Progenitor cell of endocrine pancreas (in vitro differentiated cells): ENCODE results near the gene KCTD19. TPM values are rescaled to one million over a fixed set of nuclear protein-coding genes. Genes with fewer than 3 reads are reported as not detected.
A peak's percentile ranks its signal among the peaks of the same experiment; 100 is the strongest.

Experiments
- DNase-seq: peaks from one replicate; pipeline ENCODE4 v3.0.0; 2021; ENCODE audit warnings: low spot score; ENCODE audit not compliant: unreplicated experiment
- H3K27ac Mint-ChIP-seq: 2 replicates; pipeline ENCODE4 v1.8.0; 2021; ENCODE audit warnings: mild to moderate bottlenecking, moderate library complexity, mixed read lengths
- H3K27me3 Mint-ChIP-seq: 2 replicates; pipeline ENCODE4 v1.8.0; 2021; ENCODE audit warnings: mixed read lengths
- H3K36me3 Mint-ChIP-seq: 2 replicates; pipeline ENCODE4 v1.8.0; 2022; ENCODE audit warnings: mixed read lengths; ENCODE audit not compliant: insufficient read depth
- H3K4me1 Mint-ChIP-seq: 2 replicates; pipeline ENCODE4 v1.8.0; 2021; ENCODE audit warnings: low read depth, mixed read lengths
- H3K4me3 Mint-ChIP-seq: 2 replicates; pipeline ENCODE4 v1.8.0; 2021; ENCODE audit warnings: low read depth, mild to moderate bottlenecking, moderate library complexity, mixed read lengths
- H3K9me3 Mint-ChIP-seq: 2 replicates; pipeline ENCODE4 v1.8.0; 2021; ENCODE audit warnings: low read depth, mixed read lengths
- total RNA-seq: library from RNA; stranded (reverse); gene quantifications from 2 replicates; pipeline ENCODE4 v1.2.1, GENCODE V29; 2021
- TF ChIP-seq, protein P1 (sequence below): fragments of 200-600 bp; sonication (generic); IDR thresholded peaks from one replicate; pipeline ENCODE4 v1.5.0; 2021; ENCODE audit warnings: antibody characterized with exemption, mild to moderate bottlenecking; ENCODE audit not compliant: unreplicated experiment

KCTD19 gene
- total RNA-seq, 1 donor from 2014 or later: 0.14 TPM

DNA sequence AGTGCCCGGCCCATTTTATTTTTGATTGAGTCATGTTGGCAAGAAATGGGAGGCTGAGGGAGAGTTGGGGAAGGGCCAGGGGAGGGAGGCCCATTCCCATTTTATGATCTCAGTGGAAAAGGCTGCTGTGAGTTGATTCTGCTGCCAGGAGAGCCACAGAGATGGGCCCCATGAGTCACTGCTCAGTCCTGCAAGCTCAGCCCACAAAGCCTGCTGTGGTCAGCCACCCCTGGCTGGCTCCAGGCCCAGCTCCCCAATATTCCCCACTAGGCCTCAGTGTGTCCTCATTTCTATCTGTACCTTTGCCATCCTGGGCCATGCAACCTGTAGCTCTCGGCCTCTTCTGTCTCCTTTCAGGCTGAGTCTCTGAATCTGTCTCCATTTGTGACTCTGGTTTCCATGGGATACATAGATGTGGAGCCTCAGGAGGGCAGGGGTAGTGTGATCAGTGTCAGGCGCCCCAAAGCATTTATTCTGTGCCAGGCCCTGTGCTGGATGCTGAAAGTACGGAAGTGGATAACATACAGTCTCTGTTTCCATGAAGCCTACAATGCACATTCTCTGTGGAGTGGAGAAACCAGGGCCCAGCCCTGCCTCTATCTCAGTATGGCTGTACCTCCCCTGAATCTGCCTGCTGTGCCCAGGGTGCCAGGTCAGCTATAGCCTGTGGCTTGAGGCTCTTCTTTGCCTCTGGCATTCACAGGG lies 49.1 kb downstream of the KCTD19 start:
- Mint-ChIP-seq H3K27ac (no peak overlapping the region), H3K4me1 (no peaks in the 10 kb centered on the region), H3K9me3 (no peaks in the 10 kb centered on the region), H3K4me3 (peak overlapping the region; percentile 23), H3K27me3 (peaks cover 6% of the 10 kb centered on the region), H3K36me3 (no peaks in the 10 kb centered on the region)
- TF ChIP-seq, protein P1, sequence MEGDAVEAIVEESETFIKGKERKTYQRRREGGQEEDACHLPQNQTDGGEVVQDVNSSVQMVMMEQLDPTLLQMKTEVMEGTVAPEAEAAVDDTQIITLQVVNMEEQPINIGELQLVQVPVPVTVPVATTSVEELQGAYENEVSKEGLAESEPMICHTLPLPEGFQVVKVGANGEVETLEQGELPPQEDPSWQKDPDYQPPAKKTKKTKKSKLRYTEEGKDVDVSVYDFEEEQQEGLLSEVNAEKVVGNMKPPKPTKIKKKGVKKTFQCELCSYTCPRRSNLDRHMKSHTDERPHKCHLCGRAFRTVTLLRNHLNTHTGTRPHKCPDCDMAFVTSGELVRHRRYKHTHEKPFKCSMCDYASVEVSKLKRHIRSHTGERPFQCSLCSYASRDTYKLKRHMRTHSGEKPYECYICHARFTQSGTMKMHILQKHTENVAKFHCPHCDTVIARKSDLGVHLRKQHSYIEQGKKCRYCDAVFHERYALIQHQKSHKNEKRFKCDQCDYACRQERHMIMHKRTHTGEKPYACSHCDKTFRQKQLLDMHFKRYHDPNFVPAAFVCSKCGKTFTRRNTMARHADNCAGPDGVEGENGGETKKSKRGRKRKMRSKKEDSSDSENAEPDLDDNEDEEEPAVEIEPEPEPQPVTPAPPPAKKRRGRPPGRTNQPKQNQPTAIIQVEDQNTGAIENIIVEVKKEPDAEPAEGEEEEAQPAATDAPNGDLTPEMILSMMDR: no peak
- no peak for DNase-seq

DNA sequence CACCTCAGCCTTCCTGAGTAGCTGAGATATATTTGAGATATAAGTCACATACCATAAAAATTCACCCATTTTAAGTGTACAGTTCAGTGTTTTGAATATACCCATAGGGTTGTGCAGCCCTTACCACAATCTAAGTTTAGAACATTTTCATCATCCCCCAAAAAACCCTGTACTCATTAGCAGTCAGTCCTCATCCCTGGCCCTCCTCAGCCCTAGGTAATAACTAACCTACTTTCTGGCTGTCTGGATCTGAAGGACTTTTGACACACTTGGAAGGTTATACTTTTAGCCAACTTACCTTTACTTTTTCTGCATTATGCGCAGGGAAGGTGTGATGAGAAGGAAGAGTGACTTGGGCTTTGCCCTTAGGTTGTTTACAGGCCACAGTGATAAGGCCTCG lies 51.2 kb downstream of the KCTD19 start:
- H3K27me3 Mint-ChIP-seq: peaks cover 6% of the 10 kb centered on the region
- DNase-seq: no peak
- no peaks in the 10 kb centered on the region for H3K4me1 Mint-ChIP-seq
- H3K4me3 Mint-ChIP-seq: no peak overlapping the region
- no peaks in the 10 kb centered on the region for H3K36me3 Mint-ChIP-seq
- TF ChIP-seq, protein P1: no peak
- no peak overlapping the region for H3K27ac Mint-ChIP-seq
- no peaks in the 10 kb centered on the region for H3K9me3 Mint-ChIP-seq

DNA sequence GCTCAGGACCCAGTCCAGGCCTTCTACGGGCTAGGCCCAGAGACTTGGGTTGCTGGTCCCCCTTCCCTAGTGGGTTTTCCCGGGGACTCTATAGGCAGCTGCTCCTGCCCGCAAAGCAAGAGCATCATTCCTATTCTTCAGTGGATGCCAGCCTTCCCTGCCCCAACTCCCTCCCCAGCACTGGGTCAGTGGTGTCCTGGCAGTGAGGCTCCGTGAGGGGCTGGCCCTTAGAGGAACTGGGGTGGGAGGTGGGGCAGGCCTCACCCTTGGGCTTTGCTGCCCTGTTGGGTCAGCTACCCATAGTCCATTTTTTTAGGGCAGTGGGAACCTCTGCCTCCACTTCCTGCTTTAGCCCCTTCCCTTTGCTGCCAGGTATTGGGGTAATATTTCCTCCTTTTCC lies 55.1 kb downstream of the KCTD19 start:
- Mint-ChIP-seq H3K36me3 (no peaks in the 10 kb centered on the region), H3K27ac (no peak overlapping the region), H3K4me1 (no peaks in the 10 kb centered on the region), H3K27me3 (no peaks in the 10 kb centered on the region), H3K4me3 (no peak overlapping the region), H3K9me3 (no peaks in the 10 kb centered on the region)
- TF ChIP-seq, protein P1: no peak
- DNase-seq: no peak

DNA sequence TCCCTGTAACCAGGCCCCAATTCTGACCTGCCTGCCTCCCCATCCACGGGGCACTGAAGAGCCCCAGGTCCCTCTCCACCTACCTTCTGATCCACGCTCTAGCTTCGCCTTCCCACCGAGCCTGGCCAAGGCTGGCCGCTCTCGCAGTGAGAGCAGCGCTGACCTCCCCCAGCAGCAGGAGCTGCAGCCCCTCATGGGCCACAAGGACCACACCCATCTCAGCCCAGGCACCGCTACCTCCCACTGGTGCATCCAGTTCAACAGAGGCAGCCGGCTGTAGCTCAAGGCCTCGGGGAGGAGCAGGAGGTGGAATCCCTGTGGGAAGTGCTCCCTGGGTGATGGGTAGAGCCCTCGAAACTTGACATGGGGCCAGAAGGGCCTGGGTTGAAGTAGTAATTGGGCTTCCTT lies 55.6 kb downstream of the KCTD19 start:
- H3K4me3 Mint-ChIP-seq: no peak overlapping the region
- H3K4me1 Mint-ChIP-seq: no peaks in the 10 kb centered on the region
- TF ChIP-seq, protein P1: no peak
- H3K27me3 Mint-ChIP-seq: peaks cover 4% of the 10 kb centered on the region
- no peaks in the 10 kb centered on the region for H3K9me3 Mint-ChIP-seq
- no peak for DNase-seq
- no peak overlapping the region for H3K27ac Mint-ChIP-seq
- no peaks in the 10 kb centered on the region for H3K36me3 Mint-ChIP-seq

DNA sequence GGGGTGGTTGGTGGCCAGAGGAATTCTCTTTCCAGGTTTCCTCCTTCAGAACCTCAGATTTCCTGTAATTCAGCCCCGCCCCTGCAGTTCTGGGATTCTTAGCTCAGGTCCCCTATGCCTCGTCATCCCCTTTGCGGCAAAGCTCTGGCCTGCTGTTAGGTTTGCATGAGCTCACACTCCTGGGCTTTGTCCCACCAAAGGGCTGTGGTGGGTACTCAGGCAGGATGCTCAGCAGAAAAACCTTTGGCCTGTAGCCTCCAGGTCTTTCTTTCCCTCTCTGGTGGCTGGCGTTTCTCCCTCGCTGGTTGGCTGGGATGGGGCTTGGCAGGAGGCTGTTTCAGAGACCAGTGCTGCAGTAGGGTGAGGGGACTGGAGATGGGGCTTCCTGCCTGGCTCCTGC lies 56.8 kb downstream of the KCTD19 start:
- no peak overlapping the region for H3K27ac Mint-ChIP-seq
- no peaks in the 10 kb centered on the region for H3K4me1 Mint-ChIP-seq
- no peaks in the 10 kb centered on the region for H3K9me3 Mint-ChIP-seq
- DNase-seq: no peak
- TF ChIP-seq, protein P1: no peak
- H3K36me3 Mint-ChIP-seq: no peaks in the 10 kb centered on the region
- H3K27me3 Mint-ChIP-seq: peaks cover 9% of the 10 kb centered on the region
- H3K4me3 Mint-ChIP-seq: no peak overlapping the region
